HG03139 (cell line): Measurements from ENCODE around the gene OR3A3.
"Not testable (repeated sequence)": the region's sequence is repeated elsewhere in the genome, so short reads cannot be mapped to it uniquely, and the experiment has no call there.

Experiments
- ATAC-seq: cut with Tn5 transposase; IDR thresholded peaks from one replicate; pipeline ENCODE4 v1.9.1; 2021; ENCODE audit not compliant: unreplicated experiment

The OR3A3 gene

GRCh38 chr17:3411070-3411469 lies at the start of gene OR3A3:
TSS of gene OR3A3 (plus strand) at chr17:3411370.
- no peak for ATAC-seq

- not testable (repeated sequence) for ATAC-seq
These were observed 40.0 kb upstream of the OR3A3 start for GRCh38 chr17:3371167-3371566.

GRCh38 chr17:3378321-3378720 lies 32.8 kb upstream of the OR3A3 start:
- ATAC-seq: no peak

- ATAC-seq: no peak
These were observed 29.2 kb upstream of the OR3A3 start for GRCh38 chr17:3381957-3382356.

GRCh38 chr17:3385869-3386816 lies 25.0 kb upstream of the OR3A3 start, which contains the start of gene OR3A2:
TSS of gene OR3A2 (minus strand) at chr17:3386308.
- no peak for ATAC-seq

- no peak for ATAC-seq
These were observed 21.4 kb upstream of the OR3A3 start for GRCh38 chr17:3389791-3390190.

GRCh38 chr17:3397801-3398200 lies 13.4 kb upstream of the OR3A3 start:
- not testable (repeated sequence) for ATAC-seq

GRCh38 chr17:3398310-3398709 lies 12.9 kb upstream of the OR3A3 start, which contains the start of gene OR1E1:
TSS of gene OR1E1 (minus strand) at chr17:3398410. CDS start at chr17:3398410, 0 bp downstream.
- no peak for ATAC-seq

GRCh38 chr17:3400055-3400454 lies 11.1 kb upstream of the OR3A3 start:
- no peak for ATAC-seq

GRCh38 chr17:3401786-3402185 lies 9.4 kb upstream of the OR3A3 start:
- ATAC-seq: no peak

- not testable (repeated sequence) for ATAC-seq
These were observed 7.3 kb upstream of the OR3A3 start for GRCh38 chr17:3403856-3404255.

- not testable (repeated sequence) for ATAC-seq
These were observed 1.0 kb downstream of the OR3A3 start for GRCh38 chr17:3412216-3412615.

- ATAC-seq: no peak
These were observed 4.4 kb downstream of the OR3A3 start for GRCh38 chr17:3415610-3416009.

- no peak for ATAC-seq
These were observed 7.1 kb downstream of the OR3A3 start for GRCh38 chr17:3418222-3418621.

- ATAC-seq: not testable (repeated sequence)
These were observed 22.0 kb downstream of the OR3A3 start for GRCh38 chr17:3433215-3433614.

- ATAC-seq: no peak
These were observed 22.6 kb downstream of the OR3A3 start, which contains the start of gene OR1E2 for GRCh38 chr17:3433741-3434140. TSS of gene OR1E2 (minus strand) at chr17:3433841. CDS start at chr17:3433841, 0 bp downstream.

- ATAC-seq: no peak
These were observed 27.2 kb downstream of the OR3A3 start for GRCh38 chr17:3438368-3438767.

GRCh38 chr17:3440451-3440850 lies 29.3 kb downstream of the OR3A3 start:
- no peak for ATAC-seq

- no peak for ATAC-seq
These were observed 36.5 kb downstream of the OR3A3 start for GRCh38 chr17:3447625-3448024.

- no peak for ATAC-seq
These were observed 37.0 kb downstream of the OR3A3 start for GRCh38 chr17:3448059-3448665.

GRCh38 chr17:3466355-3466754 lies 55.2 kb downstream of the OR3A3 start:
- not testable (repeated sequence) for ATAC-seq

GRCh38 chr17:3469529-3469928 lies 58.4 kb downstream of the OR3A3 start:
- ATAC-seq: no peak
